ENCODE measurements around the gene IFNB1.

- TF ChIP-seq CTCF (conservative IDR thresholded peaks at IDR 0.05; ENCODE audit: low read depth, low read length), result no peak
- no peak for TF ChIP-seq EZH2 (IDR thresholded peaks at IDR 0.05; ENCODE audit: borderline replicate concordance, low read depth, low read length, poor library complexity, severe bottlenecking)
Observed at GRCh38 chr9:21031808-21032183, 45.9 kb downstream of the IFNB1 start.

All from A673 (cell line).